Endothelial cell (in vitro differentiated cells): Measurements from ENCODE around the gene GPR34. TPM values are rescaled to one million over a fixed set of nuclear protein-coding genes. Genes with fewer than 3 reads are reported as not detected.

Source experiments
- DNase-seq: peaks from one replicate; pipeline ENCODE4 v3.0.0; 2021; ENCODE audit warnings: low spot score
- H3K27ac Mint-ChIP-seq: one replicate; pipeline ENCODE4 v1.8.0; 2021; ENCODE audit warnings: mixed read lengths, inconsistent platforms; ENCODE audit not compliant: unreplicated experiment
- H3K27me3 Mint-ChIP-seq: one replicate; pipeline ENCODE4 v1.8.0; 2021; ENCODE audit warnings: mild to moderate bottlenecking, moderate library complexity, mixed read lengths, inconsistent platforms; ENCODE audit not compliant: unreplicated experiment
- H3K36me3 Mint-ChIP-seq: one replicate; pipeline ENCODE4 v1.8.0; 2021; ENCODE audit warnings: mild to moderate bottlenecking, low read depth, mixed read lengths, inconsistent platforms; ENCODE audit not compliant: unreplicated experiment
- H3K4me1 Mint-ChIP-seq: one replicate; pipeline ENCODE4 v1.8.0; 2021; ENCODE audit warnings: mild to moderate bottlenecking, mixed read lengths, inconsistent platforms; ENCODE audit not compliant: unreplicated experiment
- H3K4me3 Mint-ChIP-seq: one replicate; pipeline ENCODE4 v1.8.0; 2021; ENCODE audit warnings: mild to moderate bottlenecking, mixed read lengths, inconsistent platforms; ENCODE audit not compliant: unreplicated experiment
- H3K9me3 Mint-ChIP-seq: one replicate; pipeline ENCODE4 v1.8.0; 2021; ENCODE audit warnings: mixed read lengths, inconsistent platforms; ENCODE audit not compliant: unreplicated experiment
- CTCF ChIP-seq: fragments of 200-600 bp; sonication (generic); IDR thresholded peaks from one replicate; pipeline ENCODE4 v1.5.0; 2021; ENCODE audit warnings: antibody characterized with exemption; ENCODE audit not compliant: unreplicated experiment
- total RNA-seq: library from RNA; stranded (reverse); fragmentation: NEBNext Ultra II Directional; extraction: Animal tissue kit (Norgen Biotek cat#: 25700); gene quantifications from one replicate; pipeline ENCODE4 v1.2.1, GENCODE V29; 2021; ENCODE audit not compliant: unreplicated experiment

GPR34 gene
- total RNA-seq, 1 donor from 2014 or later: not detected

GRCh38 chrX:41739871-41740270, 51.1 kb downstream of the GPR34 start:
- peaks cover 5% of the 10 kb centered on the region for H3K36me3 Mint-ChIP-seq
- H3K27ac Mint-ChIP-seq: no peak overlapping the region
- DNase-seq: no peak
- no peaks in the 10 kb centered on the region for H3K4me1 Mint-ChIP-seq
- H3K9me3 Mint-ChIP-seq: no peaks in the 10 kb centered on the region
- TF ChIP-seq CTCF: no peak
- H3K4me3 Mint-ChIP-seq: no peak overlapping the region
- H3K27me3 Mint-ChIP-seq: peaks cover 2% of the 10 kb centered on the region

Other genes starting within 250 kb of the GPR34 start
- not detected for gene NYX, start 241.6 kb upstream of the GPR34 start, total RNA-seq
- not detected for gene GPR82, start 35.2 kb downstream of the GPR34 start, total RNA-seq
- 62.5 TPM for gene CASK, start 234.6 kb downstream of the GPR34 start, total RNA-seq